Transverse colon (tissue), 4 donors: ENCODE results near the gene CCDC177. TPM values are rescaled to one million over a fixed set of nuclear protein-coding genes. Genes with fewer than 3 reads are reported as not detected.
A peak's percentile ranks its signal among the peaks of the same experiment; 100 is the strongest.

Source experiments
- DNase-seq: peaks from one replicate; pipeline ENCODE4 v3.0.0-alpha.2; 2019
- H3K27ac ChIP-seq, 4 donors: fragments of 200-600 bp; sonication (generic); 2 replicates each; pipeline ENCODE4 v1.5.1; 2016 to 2018; ENCODE audit warnings: inconsistent platforms in 4 of 4
- H3K27me3 ChIP-seq: fragments of 200-600 bp; sonication (generic); 2 replicates; pipeline ENCODE4 v1.5.1; 2017; ENCODE audit warnings: inconsistent platforms
- H3K36me3 ChIP-seq, 4 donors: fragments of 200-600 bp; sonication (generic); 2 replicates each; pipeline ENCODE4 v1.5.1; 2017 to 2019; ENCODE audit warnings: inconsistent platforms in 4 of 4
- H3K4me1 ChIP-seq, 4 donors: fragments of 200-600 bp; sonication (generic); 2 replicates each; pipeline ENCODE4 v1.5.1; 2017 to 2020; ENCODE audit warnings: inconsistent platforms in 4 of 4
- H3K4me3 ChIP-seq, 4 donors: fragments of 200-600 bp; sonication (generic); 1 replicate in 1 of 4; 2 replicates in 3 of 4; pipeline versions ENCODE4 v1.5.1 to v1.6.1; 2017 to 2019; ENCODE audit warnings: inconsistent platforms in 4 of 4
- H3K9me3 ChIP-seq, 2 donors: fragments of 200-600 bp; sonication (generic); 2 replicates each; pipeline ENCODE4 v1.5.1; 2017 to 2019; ENCODE audit warnings: inconsistent platforms in 2 of 2
- EP300 ChIP-seq: sonication (generic); formaldehyde crosslinking; IDR thresholded peaks from one replicate; pipeline ENCODE4 v1.6.1; 2017; ENCODE audit warnings: antibody characterized with exemption, low read depth
- POLR2A ChIP-seq: fragments of 450-650 bp; IDR thresholded peaks from one replicate; pipeline ENCODE4 v1.6.1; 2016; ENCODE audit warnings: antibody characterized with exemption, mild to moderate bottlenecking, moderate library complexity
- POLR2AphosphoS5 ChIP-seq, 3 donors: sonication (generic); formaldehyde crosslinking; IDR thresholded peaks; one replicate each; pipeline ENCODE4 v1.6.1; 2016; ENCODE audit warnings: antibody characterized with exemption in 3 of 3
- WGBS, 2 donors: methylation state at CpG; one replicate each; pipeline ENCODE4 v1.1.5; 2018; ENCODE audit warnings: low coverage in 1 of 2; 5-methylcytosine and 5-hydroxymethylcytosine counted together
- in situ Hi-C, 4 donors: fragments of 200-750 bp; cut with MboI; loops; one replicate each; pipeline versions ENCODE4 v1.15.0 to v1.15.1; 2017; ENCODE audit warnings: low sequenced_read_pairs in 3 of 4, low pct_ligation_motif_present in 1 of 4, low pct_unique_long_range_greater_than_20kb in 1 of 4
- intact Hi-C: fragments of 100-400 bp; cut with DNase I; formaldehyde crosslinking; loops from one replicate; pipeline ENCODE4 v1.15.1; 2023; ENCODE audit warnings: low total_unique reads
- total RNA-seq, 4 donors: library from RNA; depleted of rRNA; stranded (reverse); fragments of >200 nt; gene quantifications; one replicate each; pipeline ENCODE4 v1.1.0, GENCODE V29; 2016
- TF ChIP-seq, protein P1 (sequence below), 5 experiments: fragments of 200-600 bp in 3 of 5; fragments of 450-650 bp in 2 of 5; sonication (generic) in 3 of 5; IDR thresholded peaks; 1 replicate in 2 of 5; 2 replicates in 3 of 5; pipeline ENCODE4 v1.5.1; 2016 to 2017; ENCODE audit warnings: antibody characterized with exemption in 5 of 5, inconsistent platforms in 3 of 5, mild to moderate bottlenecking in 2 of 5, moderate library complexity in 1 of 5

CCDC177 gene
- total RNA-seq, 4 donors from 2014 or later: not detected

DNA sequence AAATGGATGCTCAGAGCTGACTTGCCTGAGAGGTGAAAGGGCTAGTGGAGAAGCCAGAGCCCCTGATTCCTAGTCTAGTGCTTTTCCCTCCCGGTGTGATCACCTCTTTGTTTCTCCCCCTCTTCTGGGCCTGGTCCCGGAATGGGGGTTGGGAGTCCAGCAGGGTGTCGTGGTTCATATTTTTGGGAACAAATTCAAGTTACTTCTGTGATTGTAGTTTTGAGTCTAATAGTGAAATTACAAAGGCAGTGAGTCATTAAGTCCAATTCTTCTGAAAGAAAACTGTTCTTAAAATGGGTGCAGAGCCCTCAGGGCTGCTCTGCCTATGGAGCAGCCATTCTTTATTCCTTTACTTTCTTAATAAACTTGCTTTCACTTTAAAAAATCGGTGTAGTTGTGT, 44.3 kb upstream of the CCDC177 start:
- Histone ChIP-seq H3K9me3 (no peaks in the 10 kb centered on the region), H3K4me3 (no peak overlapping the region), H3K36me3 (no peaks in the 10 kb centered on the region), H3K27me3 (no peaks in the 10 kb centered on the region), H3K4me1 (peaks cover 43 to 92% (median 60%) of the 10 kb centered on the region in 4 donors), H3K27ac (peak overlapping the region; percentile 11 to 99 (median 67))
- intact Hi-C loops: no loop called here
- WGBS, 2 donors: 67 to 68% methylated on average over 4 of the region's 4 CpGs
- no peak for TF ChIP-seq EP300
- TF ChIP-seq, protein P1, sequence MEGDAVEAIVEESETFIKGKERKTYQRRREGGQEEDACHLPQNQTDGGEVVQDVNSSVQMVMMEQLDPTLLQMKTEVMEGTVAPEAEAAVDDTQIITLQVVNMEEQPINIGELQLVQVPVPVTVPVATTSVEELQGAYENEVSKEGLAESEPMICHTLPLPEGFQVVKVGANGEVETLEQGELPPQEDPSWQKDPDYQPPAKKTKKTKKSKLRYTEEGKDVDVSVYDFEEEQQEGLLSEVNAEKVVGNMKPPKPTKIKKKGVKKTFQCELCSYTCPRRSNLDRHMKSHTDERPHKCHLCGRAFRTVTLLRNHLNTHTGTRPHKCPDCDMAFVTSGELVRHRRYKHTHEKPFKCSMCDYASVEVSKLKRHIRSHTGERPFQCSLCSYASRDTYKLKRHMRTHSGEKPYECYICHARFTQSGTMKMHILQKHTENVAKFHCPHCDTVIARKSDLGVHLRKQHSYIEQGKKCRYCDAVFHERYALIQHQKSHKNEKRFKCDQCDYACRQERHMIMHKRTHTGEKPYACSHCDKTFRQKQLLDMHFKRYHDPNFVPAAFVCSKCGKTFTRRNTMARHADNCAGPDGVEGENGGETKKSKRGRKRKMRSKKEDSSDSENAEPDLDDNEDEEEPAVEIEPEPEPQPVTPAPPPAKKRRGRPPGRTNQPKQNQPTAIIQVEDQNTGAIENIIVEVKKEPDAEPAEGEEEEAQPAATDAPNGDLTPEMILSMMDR (IDR thresholded peaks at IDR 0.05): no peak
- in situ Hi-C loops: no loop called here
- no peak for DNase-seq

DNA sequence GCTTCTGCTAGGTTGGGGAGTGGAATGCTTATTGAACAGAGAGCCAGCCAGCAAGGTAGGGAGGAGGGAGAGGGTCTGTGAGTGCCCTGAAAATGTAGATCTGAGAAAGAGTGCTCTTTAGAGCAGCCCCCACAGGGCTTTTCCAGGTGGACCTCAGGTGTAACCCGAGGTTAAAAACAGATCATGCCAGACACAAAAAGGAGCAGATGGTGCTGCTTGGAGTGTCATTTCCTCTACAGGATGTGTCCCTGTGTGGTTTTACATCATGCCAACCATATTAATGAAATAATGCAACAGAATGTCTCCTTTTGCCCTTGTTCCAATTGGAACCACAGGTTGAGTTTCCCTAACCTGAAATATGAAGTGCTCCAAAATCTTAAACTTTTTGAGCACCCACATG, 43.1 kb upstream of the CCDC177 start:
- Histone ChIP-seq H3K4me1 (peaks cover 46 to 98% (median 72%) of the 10 kb centered on the region in 4 donors), H3K27me3 (no peaks in the 10 kb centered on the region), H3K4me3 (no peak overlapping the region), H3K9me3 (no peaks in the 10 kb centered on the region), H3K36me3 (no peaks in the 10 kb centered on the region), H3K27ac (peak overlapping the region; percentile 97 to 99 (median 99))
- no peak for DNase-seq
- in situ Hi-C loops: no loop called here
- TF ChIP-seq EP300: no peak
- TF ChIP-seq, protein P1 (IDR thresholded peaks at IDR 0.05): no peak
- TF ChIP-seq POLR2AphosphoS5 (IDR thresholded peaks at IDR 0.05): no peak
- TF ChIP-seq POLR2A: no peak
- intact Hi-C loops: no loop called here
- WGBS, 2 donors: 58% methylated on average over 1 of the region's 1 CpG; no CpG with 5 or more reads in 1 of the 2 donors

DNA sequence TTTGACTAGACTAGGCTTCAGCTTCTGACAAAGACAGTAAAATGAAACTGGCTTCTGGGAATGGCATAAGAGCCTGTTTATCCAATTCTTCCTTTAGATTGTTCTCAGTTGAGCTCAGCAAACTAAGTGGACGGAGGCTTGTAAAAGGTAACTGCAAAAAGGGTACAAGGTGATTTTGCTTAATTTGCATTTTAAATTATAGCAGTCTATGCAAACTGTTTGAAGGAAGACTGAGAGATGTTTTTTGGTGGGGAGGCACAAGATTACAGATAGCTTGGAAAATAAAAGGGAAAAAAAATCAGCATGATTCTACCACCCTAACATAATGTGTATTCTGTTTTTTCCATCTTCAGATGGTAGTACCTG, 41.7 kb upstream of the CCDC177 start:
- TF ChIP-seq, protein P1 (IDR thresholded peaks at IDR 0.05): no peak
- no peaks in the 10 kb centered on the region for H3K9me3 ChIP-seq
- H3K36me3 ChIP-seq: no peaks in the 10 kb centered on the region
- in situ Hi-C loops (no loop called here), intact Hi-C loops (no loop called here)
- H3K4me3 ChIP-seq: peak overlapping the region in 1 of 4 donors; percentile 27
- no peak for DNase-seq
- peaks cover 46 to 86% (median 73%) of the 10 kb centered on the region in 4 donors for H3K4me1 ChIP-seq
- WGBS, 2 donors: 14 to 29% methylated on average over 1 of the region's 1 CpG
- H3K27me3 ChIP-seq: no peaks in the 10 kb centered on the region
- H3K27ac ChIP-seq: peak overlapping the region; percentile 97 to 99 (median 99)

DNA sequence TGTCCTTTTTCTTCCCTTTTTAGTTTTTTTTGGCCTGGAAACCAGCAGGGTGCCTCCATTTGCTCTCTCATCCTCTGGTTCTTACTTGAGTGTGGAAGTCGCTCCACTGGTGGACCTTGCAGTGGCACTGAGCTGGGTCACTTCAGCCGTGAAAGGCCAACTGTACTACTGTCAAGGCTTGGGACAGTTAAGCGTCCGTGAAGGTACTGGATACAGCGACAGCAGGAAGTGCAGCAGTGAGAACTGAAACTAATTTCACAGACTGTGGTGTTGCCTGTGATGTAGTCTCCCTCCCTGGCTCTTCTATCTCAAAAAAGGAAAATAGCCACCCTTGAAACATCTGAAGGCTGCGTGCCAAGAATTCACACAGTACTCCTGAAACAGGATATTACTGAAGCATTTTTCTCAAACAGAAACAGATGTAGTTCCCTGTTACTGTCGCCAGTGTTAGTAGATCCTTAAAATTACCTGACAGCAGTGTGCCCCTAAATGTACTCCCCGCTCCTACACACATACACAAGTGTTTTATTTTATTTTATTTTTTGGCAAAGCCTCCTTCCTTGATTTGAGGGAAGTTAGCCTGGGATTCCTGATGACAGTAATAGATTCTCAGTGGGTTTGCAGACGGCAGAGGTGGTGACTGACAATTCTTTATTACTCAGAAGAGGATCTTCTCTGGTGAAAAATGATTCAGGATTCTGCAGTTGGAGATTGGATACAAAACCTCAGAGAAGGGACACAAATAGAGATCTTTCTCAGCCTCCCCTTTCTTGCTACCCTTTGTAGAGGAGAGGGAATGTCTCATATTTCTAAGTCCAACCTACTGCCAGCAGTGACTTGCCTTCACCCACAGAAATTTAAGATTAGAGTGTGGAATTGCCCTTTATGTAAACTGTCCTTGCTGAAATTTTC, 41.1 kb upstream of the CCDC177 start:
- no peaks in the 10 kb centered on the region for H3K36me3 ChIP-seq
- intact Hi-C loops: no loop called here
- WGBS, 2 donors: 16 to 25% methylated on average over 8 to 9 of the region's 9 CpGs
- H3K9me3 ChIP-seq: no peaks in the 10 kb centered on the region
- in situ Hi-C loops: no loop called here
- peak overlapping the region; percentile 97 to 99 (median 99) for H3K27ac ChIP-seq
- DNase-seq: peak; percentile 75
- H3K4me1 ChIP-seq: peaks cover 46 to 83% (median 72%) of the 10 kb centered on the region in 4 donors
- H3K27me3 ChIP-seq: no peaks in the 10 kb centered on the region
- TF ChIP-seq EP300 (no peak), POLR2A (peak; percentile 33), POLR2AphosphoS5 (IDR thresholded peaks at IDR 0.05) (peak in 2 of 3 donors; percentile 61 to 62)
- TF ChIP-seq, protein P1 (IDR thresholded peaks at IDR 0.05): peak in 1 of 5 experiments; percentile 35
- H3K4me3 ChIP-seq: peak overlapping the region in 2 of 4 donors; percentile 9 to 27
